Neural progenitor cell (in vitro differentiated cells): ENCODE data around the gene AKAP5. TPM values are rescaled to one million over a fixed set of nuclear protein-coding genes. Genes with fewer than 3 reads are reported as not detected.

Experiments used
- DNase-seq: peaks from one replicate; pipeline ENCODE4 v3.0.0-alpha.2; 2016; ENCODE audit warnings: low spot score
- H2AFZ ChIP-seq: fragments of 200-600 bp; sonication (generic); replicated peaks from 2 replicates; pipeline ENCODE4 v1.6.1; 2016; ENCODE audit warnings: antibody characterized with exemption
- H3F3A ChIP-seq: fragments of 200-600 bp; sonication (generic); 2 replicates; pipeline ENCODE4 v1.6.1; 2016; ENCODE audit warnings: antibody characterized with exemption, low read depth
- H3K27ac ChIP-seq: fragments of 200-600 bp; sonication (generic); 2 replicates; pipeline ENCODE4 v1.5.1; 2016; ENCODE audit warnings: mild to moderate bottlenecking
- H3K27me3 ChIP-seq: fragments of 200-600 bp; sonication (generic); 2 replicates; pipeline ENCODE4 v1.6.1; 2016; ENCODE audit warnings: mild to moderate bottlenecking, moderate library complexity
- H3K36me3 ChIP-seq: fragments of 200-600 bp; sonication (generic); 2 replicates; pipeline ENCODE4 v1.5.1; 2016
- H3K4me1 ChIP-seq: fragments of 200-600 bp; sonication (generic); 2 replicates; pipeline ENCODE4 v1.6.1; 2016; ENCODE audit warnings: mixed run types
- H3K4me2 ChIP-seq: fragments of 200-600 bp; sonication (generic); 2 replicates; pipeline ENCODE4 v1.6.1; 2016
- H3K4me3 ChIP-seq: fragments of 200-600 bp; sonication (generic); 2 replicates; pipeline ENCODE4 v1.5.1; 2016
- H3K79me2 ChIP-seq: fragments of 200-600 bp; sonication (generic); 2 replicates; pipeline ENCODE4 v1.6.1; 2016; ENCODE audit warnings: low read depth
- H3K9ac ChIP-seq: fragments of 200-600 bp; sonication (generic); 2 replicates; pipeline ENCODE4 v1.6.1; 2016
- H3K9me3 ChIP-seq: fragments of 200-600 bp; sonication (generic); 2 replicates; pipeline ENCODE4 v1.5.1; 2016; ENCODE audit warnings: low read depth
- H4K20me1 ChIP-seq: fragments of 200-600 bp; sonication (generic); 2 replicates; pipeline ENCODE4 v1.6.1; 2016; ENCODE audit warnings: low read depth
- H3K27ac Mint-ChIP-seq: 3 replicates; pipeline ENCODE4 v1.8.0; 2021; ENCODE audit warnings: mixed read lengths
- H3K27me3 Mint-ChIP-seq: 2 replicates; pipeline ENCODE4 v1.8.0; 2022; ENCODE audit warnings: low read depth, mild to moderate bottlenecking, inconsistent platforms, moderate library complexity, mixed read lengths; ENCODE audit not compliant: insufficient read depth
- H3K36me3 Mint-ChIP-seq: 3 replicates; pipeline ENCODE4 v1.8.0; 2021; ENCODE audit warnings: mixed read lengths
- H3K4me1 Mint-ChIP-seq: 3 replicates; pipeline ENCODE4 v1.8.0; 2021; ENCODE audit warnings: mixed read lengths
- H3K4me3 Mint-ChIP-seq: 3 replicates; pipeline ENCODE4 v1.8.0; 2021; ENCODE audit warnings: mild to moderate bottlenecking, moderate library complexity, mixed read lengths
- H3K9me3 Mint-ChIP-seq: 3 replicates; pipeline ENCODE4 v1.8.0; 2020; ENCODE audit warnings: mixed read lengths
- CTCF ChIP-seq: fragments of 200-600 bp; sonication (generic); IDR thresholded peaks from 2 replicates; pipeline ENCODE4 v1.5.1; 2017; ENCODE audit warnings: antibody characterized with exemption, mild to moderate bottlenecking
- EZH2 ChIP-seq: fragments of 200-600 bp; sonication (generic); IDR thresholded peaks from 2 replicates; pipeline ENCODE4 v1.6.1; 2017; ENCODE audit warnings: antibody characterized with exemption, mild to moderate bottlenecking, moderate library complexity
- EZH2phosphoT487 ChIP-seq: fragments of 200-600 bp; sonication (generic); IDR thresholded peaks from 2 replicates; pipeline ENCODE4 v1.6.1; 2017; ENCODE audit warnings: antibody characterized with exemption
- total RNA-seq: library from RNA; depleted of rRNA; stranded (reverse); fragments of >200 nt; gene quantifications from 2 replicates; pipeline ENCODE4 v1.2.3, GENCODE V29; 2015; ENCODE audit warnings: low replicate concordance

The AKAP5 gene
- total RNA-seq, 1 donor from 2014 or later, result 3.2 TPM

GRCh38 chr14:64422756-64423155 is 42.5 kb upstream of the AKAP5 start:
- Mint-ChIP-seq H3K36me3 (peaks cover 43% of the 10 kb centered on the region), H3K27me3 (peaks cover 5% of the 10 kb centered on the region)
- peaks cover 3% of the 10 kb centered on the region for H3K36me3 ChIP-seq

GRCh38 chr14:64423987-64424386 is 41.3 kb upstream of the AKAP5 start:
- H3K36me3 ChIP-seq, result peaks cover 3% of the 10 kb centered on the region
- H3K79me2 ChIP-seq, result no peaks in the 10 kb centered on the region
- TF ChIP-seq CTCF, result no peak
- TF ChIP-seq EZH2, result no peak
- no peak for TF ChIP-seq EZH2phosphoT487
- no peaks in the 10 kb centered on the region for H3K27me3 ChIP-seq
- Mint-ChIP-seq H3K9me3 (no peaks in the 10 kb centered on the region), H3K4me3 (no peak overlapping the region), H3K27ac (peak overlapping the region; percentile 50), H3K36me3 (peaks cover 45% of the 10 kb centered on the region), H3K4me1 (peaks cover 5% of the 10 kb centered on the region), H3K27me3 (peaks cover 5% of the 10 kb centered on the region)
- no peak for DNase-seq
- H3K4me2 ChIP-seq, result no peak overlapping the region
- no peaks in the 10 kb centered on the region for H3K9me3 ChIP-seq
- H4K20me1 ChIP-seq, result no peaks in the 10 kb centered on the region
- no peak overlapping the region for H3K4me3 ChIP-seq
- no peaks in the 10 kb centered on the region for H3F3A ChIP-seq
- no peak overlapping the region for H2AFZ ChIP-seq
- no peak overlapping the region for H3K27ac ChIP-seq
- no peak overlapping the region for H3K9ac ChIP-seq
- H3K4me1 ChIP-seq, result no peaks in the 10 kb centered on the region

More at GRCh38 chr14:64422756-64423155, 42.5 kb upstream of the AKAP5 start:
- H3K9ac ChIP-seq, result no peak overlapping the region
- H4K20me1 ChIP-seq, result no peaks in the 10 kb centered on the region
- no peaks in the 10 kb centered on the region for H3K9me3 ChIP-seq
- no peak overlapping the region for H3K4me2 ChIP-seq
- no peaks in the 10 kb centered on the region for H3F3A ChIP-seq
- no peaks in the 10 kb centered on the region for H3K79me2 ChIP-seq
- Mint-ChIP-seq H3K4me3 (no peak overlapping the region), H3K27ac (peak overlapping the region; percentile 60), H3K4me1 (peaks cover 5% of the 10 kb centered on the region), H3K9me3 (no peaks in the 10 kb centered on the region)
- no peak for DNase-seq
- H3K4me1 ChIP-seq, result no peaks in the 10 kb centered on the region
- no peaks in the 10 kb centered on the region for H3K27me3 ChIP-seq
- H2AFZ ChIP-seq, result no peak overlapping the region
- H3K27ac ChIP-seq, result no peak overlapping the region
- H3K4me3 ChIP-seq, result no peak overlapping the region
- TF ChIP-seq CTCF (no peak), EZH2 (no peak), EZH2phosphoT487 (no peak)

GRCh38 chr14:64434528-64434927 is 30.8 kb upstream of the AKAP5 start:
- Mint-ChIP-seq H3K27ac (no peak overlapping the region), H3K9me3 (no peaks in the 10 kb centered on the region), H3K27me3 (no peaks in the 10 kb centered on the region), H3K36me3 (peaks cover 26% of the 10 kb centered on the region), H3K4me1 (no peaks in the 10 kb centered on the region), H3K4me3 (no peak overlapping the region)
- peaks cover 3% of the 10 kb centered on the region for H3K36me3 ChIP-seq
- no peaks in the 10 kb centered on the region for H3K27me3 ChIP-seq
- no peaks in the 10 kb centered on the region for H3K4me1 ChIP-seq
- no peaks in the 10 kb centered on the region for H3K9me3 ChIP-seq
- H3K4me3 ChIP-seq, result no peak overlapping the region
- TF ChIP-seq EZH2phosphoT487 (no peak), CTCF (no peak), EZH2 (no peak)
- H2AFZ ChIP-seq, result no peak overlapping the region
- no peak overlapping the region for H3K9ac ChIP-seq
- no peak overlapping the region for H3K27ac ChIP-seq
- no peaks in the 10 kb centered on the region for H3K79me2 ChIP-seq
- H3F3A ChIP-seq, result peaks cover 4% of the 10 kb centered on the region
- DNase-seq, result no peak
- H3K4me2 ChIP-seq, result no peak overlapping the region
- H4K20me1 ChIP-seq, result no peaks in the 10 kb centered on the region
